Fibroblast of lung (primary cell): ENCODE data around the gene SIM1.

ENCODE experiments used
- EZH2 ChIP-seq: IDR thresholded peaks from 2 replicates; pipeline ENCODE4 v1.5.1; 2012; ENCODE audit warnings: low read length, control low read depth, mild to moderate bottlenecking; ENCODE audit errors: missing control alignments
- TF ChIP-seq, protein P1 (sequence below), 2 donors: IDR thresholded peaks in 1 of 2; conservative IDR thresholded peaks in 1 of 2; 1 replicate in 1 of 2; 2 replicates in 1 of 2; pipeline ENCODE4 v1.5.1; 2011 to 2012; ENCODE audit warnings: low read length in 2 of 2, control low read depth in 1 of 2, inconsistent platforms in 1 of 2, low read depth in 1 of 2, mild to moderate bottlenecking in 1 of 2

DNA sequence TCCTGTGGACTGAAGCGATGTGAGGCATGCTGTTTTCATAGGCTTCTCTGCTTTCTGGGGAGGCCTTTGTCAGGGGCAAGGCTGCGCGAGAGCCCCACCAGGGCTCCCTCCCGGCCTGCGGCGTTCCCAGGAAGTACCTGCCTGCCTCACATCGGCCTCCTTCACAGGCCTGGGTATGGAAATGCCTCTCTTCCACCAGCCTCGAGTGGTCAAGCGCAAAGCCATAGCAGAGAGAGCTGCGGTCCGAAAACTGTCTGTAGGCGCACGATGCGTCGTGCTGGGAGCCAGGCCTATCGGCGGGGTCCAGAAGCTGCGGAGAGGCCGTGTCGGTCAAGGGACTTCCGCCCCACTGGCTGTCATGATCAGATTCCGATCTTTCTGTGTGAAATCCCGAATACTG is 71.2 kb downstream of the SIM1 start:
- no peak for TF ChIP-seq EZH2
- TF ChIP-seq, protein P1, sequence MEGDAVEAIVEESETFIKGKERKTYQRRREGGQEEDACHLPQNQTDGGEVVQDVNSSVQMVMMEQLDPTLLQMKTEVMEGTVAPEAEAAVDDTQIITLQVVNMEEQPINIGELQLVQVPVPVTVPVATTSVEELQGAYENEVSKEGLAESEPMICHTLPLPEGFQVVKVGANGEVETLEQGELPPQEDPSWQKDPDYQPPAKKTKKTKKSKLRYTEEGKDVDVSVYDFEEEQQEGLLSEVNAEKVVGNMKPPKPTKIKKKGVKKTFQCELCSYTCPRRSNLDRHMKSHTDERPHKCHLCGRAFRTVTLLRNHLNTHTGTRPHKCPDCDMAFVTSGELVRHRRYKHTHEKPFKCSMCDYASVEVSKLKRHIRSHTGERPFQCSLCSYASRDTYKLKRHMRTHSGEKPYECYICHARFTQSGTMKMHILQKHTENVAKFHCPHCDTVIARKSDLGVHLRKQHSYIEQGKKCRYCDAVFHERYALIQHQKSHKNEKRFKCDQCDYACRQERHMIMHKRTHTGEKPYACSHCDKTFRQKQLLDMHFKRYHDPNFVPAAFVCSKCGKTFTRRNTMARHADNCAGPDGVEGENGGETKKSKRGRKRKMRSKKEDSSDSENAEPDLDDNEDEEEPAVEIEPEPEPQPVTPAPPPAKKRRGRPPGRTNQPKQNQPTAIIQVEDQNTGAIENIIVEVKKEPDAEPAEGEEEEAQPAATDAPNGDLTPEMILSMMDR (conservative IDR thresholded peaks at IDR 0.05 in 1 of 2, IDR thresholded peaks at IDR 0.05 in 1 of 2; ENCODE audit: low read depth in 1 of 2, low read length in 2 of 2) = no peak
